ENCODE results near the gene KPTN. TPM values are rescaled to one million over a fixed set of nuclear protein-coding genes. Genes with fewer than 3 reads are reported as not detected.

Gene KPTN
- total RNA-seq, 1 experiment from 2014 or later = 19.7 TPM

DNA sequence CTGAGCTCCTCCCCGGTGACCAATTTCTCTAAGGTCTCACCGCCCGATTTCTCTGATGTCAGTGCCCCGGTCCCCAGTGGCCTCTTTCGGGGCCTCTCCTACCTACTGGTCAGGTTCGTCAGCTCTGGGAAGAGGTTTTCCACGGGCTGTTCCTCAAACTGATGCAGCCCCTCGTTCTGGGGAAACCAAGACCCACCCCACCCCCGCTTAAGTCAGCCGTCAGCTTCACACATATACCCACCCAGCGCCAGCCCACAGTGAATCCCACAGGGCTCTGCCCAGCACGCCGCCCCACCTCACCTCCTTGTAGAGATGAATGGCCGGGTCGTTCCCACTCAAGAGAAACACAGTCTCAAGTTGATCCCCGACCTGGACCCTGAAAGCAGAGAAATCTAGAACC lies 3.4 kb downstream of the KPTN start:
- Mint-ChIP-seq H3K27ac (ENCODE audit: unreplicated experiment) (no peak overlapping the region), H3K4me1 (ENCODE audit: low read depth, unreplicated experiment) (no peaks in the 10 kb centered on the region), H3K27me3 (ENCODE audit: insufficient read depth, unreplicated experiment) (no peaks in the 10 kb centered on the region), H3K9me3 (ENCODE audit: unreplicated experiment) (no peaks in the 10 kb centered on the region), H3K36me3 (ENCODE audit: insufficient read depth, unreplicated experiment) (peaks cover 21% of the 10 kb centered on the region), H3K4me3 (ENCODE audit: unreplicated experiment) (no peak overlapping the region)
- DNase-seq = no peak
- H3K4me1 ChIP-seq = no peaks in the 10 kb centered on the region
- intact Hi-C loops (cut with micrococcal nuclease; ENCODE audit: unreplicated experiment) = no loop called here
- no peak overlapping the region for H3K4me3 ChIP-seq (ENCODE audit: low read depth, low read length)
- ChIA-PET CTCF (no interaction called here), POLR2A (no interaction called here)
- TF ChIP-seq, protein P1, sequence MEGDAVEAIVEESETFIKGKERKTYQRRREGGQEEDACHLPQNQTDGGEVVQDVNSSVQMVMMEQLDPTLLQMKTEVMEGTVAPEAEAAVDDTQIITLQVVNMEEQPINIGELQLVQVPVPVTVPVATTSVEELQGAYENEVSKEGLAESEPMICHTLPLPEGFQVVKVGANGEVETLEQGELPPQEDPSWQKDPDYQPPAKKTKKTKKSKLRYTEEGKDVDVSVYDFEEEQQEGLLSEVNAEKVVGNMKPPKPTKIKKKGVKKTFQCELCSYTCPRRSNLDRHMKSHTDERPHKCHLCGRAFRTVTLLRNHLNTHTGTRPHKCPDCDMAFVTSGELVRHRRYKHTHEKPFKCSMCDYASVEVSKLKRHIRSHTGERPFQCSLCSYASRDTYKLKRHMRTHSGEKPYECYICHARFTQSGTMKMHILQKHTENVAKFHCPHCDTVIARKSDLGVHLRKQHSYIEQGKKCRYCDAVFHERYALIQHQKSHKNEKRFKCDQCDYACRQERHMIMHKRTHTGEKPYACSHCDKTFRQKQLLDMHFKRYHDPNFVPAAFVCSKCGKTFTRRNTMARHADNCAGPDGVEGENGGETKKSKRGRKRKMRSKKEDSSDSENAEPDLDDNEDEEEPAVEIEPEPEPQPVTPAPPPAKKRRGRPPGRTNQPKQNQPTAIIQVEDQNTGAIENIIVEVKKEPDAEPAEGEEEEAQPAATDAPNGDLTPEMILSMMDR (IDR thresholded peaks at IDR 0.05; ENCODE audit: insufficient read depth in 1 of 2, low read depth in 1 of 2, low read length in 1 of 2, severe bottlenecking in 1 of 2, unreplicated experiment in 1 of 2) = no peak
- no peaks in the 10 kb centered on the region for H3K36me3 ChIP-seq (ENCODE audit: control insufficient read depth, insufficient read depth, low read length)
- H3K27me3 ChIP-seq (replicated peaks; ENCODE audit: control insufficient read depth, insufficient read depth, low read length) = no peaks in the 10 kb centered on the region
- no TSS peak for BruUV-seq (replicated peaks)
- no peaks in the 10 kb centered on the region for H3K9me3 ChIP-seq

DNA sequence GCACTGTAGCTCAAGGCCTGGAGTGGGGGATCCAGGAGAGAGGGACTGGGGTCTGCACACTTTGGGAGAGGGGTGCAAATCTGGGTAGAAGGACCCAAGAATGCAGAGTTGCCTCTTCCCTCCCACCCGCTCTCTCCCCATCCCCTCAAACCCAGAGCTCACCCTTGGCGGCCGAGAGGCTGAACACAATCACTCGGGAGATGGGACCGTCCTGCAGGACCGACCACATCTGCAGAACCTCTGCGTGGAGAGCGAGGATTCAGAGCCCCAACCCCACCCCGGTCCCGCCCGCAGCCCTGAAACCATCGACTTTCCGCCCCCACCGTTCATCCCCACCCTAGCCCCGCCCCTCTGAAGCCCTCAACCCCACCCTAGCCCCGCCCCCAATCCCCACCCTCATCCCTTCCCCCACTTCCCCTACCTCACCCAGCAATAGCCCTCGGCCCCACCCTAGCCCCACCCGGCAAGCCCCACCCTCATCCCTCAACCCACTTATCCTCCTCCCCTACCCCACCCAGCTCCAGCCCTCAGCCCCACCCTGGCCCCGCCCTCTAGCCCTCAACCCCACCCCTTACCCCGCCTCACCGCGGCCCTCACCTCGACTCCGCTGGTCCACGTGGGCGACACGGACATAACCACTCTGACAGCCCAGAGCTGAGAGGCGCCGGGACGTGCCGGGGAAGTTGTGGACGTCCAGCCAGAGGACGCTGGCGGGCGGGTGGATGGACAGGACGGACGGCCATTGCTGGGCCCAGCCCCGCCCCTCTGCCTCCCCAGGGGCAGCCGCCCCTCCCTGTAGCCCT lies 4.1 kb downstream of the KPTN start:
- ChIA-PET POLR2A (no interaction called here), CTCF (no interaction called here)
- H3K4me3 Mint-ChIP-seq (ENCODE audit: unreplicated experiment) = no peak overlapping the region
- BruUV-seq (replicated peaks) = no TSS peak
- Histone ChIP-seq H3K4me1 (no peaks in the 10 kb centered on the region), H3K4me3 (ENCODE audit: low read depth, low read length) (no peak overlapping the region), H3K36me3 (ENCODE audit: control insufficient read depth, insufficient read depth, low read length) (no peaks in the 10 kb centered on the region), H3K27me3 (replicated peaks; ENCODE audit: control insufficient read depth, insufficient read depth, low read length) (no peaks in the 10 kb centered on the region), H3K9me3 (no peaks in the 10 kb centered on the region)
- no peaks in the 10 kb centered on the region for H3K9me3 Mint-ChIP-seq (ENCODE audit: unreplicated experiment)
- intact Hi-C loops (cut with micrococcal nuclease; ENCODE audit: unreplicated experiment) = no loop called here
- no peak overlapping the region for H3K27ac Mint-ChIP-seq (ENCODE audit: unreplicated experiment)
- TF ChIP-seq, protein P1 (IDR thresholded peaks at IDR 0.05; ENCODE audit: insufficient read depth in 1 of 2, low read depth in 1 of 2, low read length in 1 of 2, severe bottlenecking in 1 of 2, unreplicated experiment in 1 of 2) = no peak
- no peak for DNase-seq
- no peaks in the 10 kb centered on the region for H3K27me3 Mint-ChIP-seq (ENCODE audit: insufficient read depth, unreplicated experiment)
- H3K36me3 Mint-ChIP-seq (ENCODE audit: insufficient read depth, unreplicated experiment) = peaks cover 14% of the 10 kb centered on the region
- H3K4me1 Mint-ChIP-seq (ENCODE audit: low read depth, unreplicated experiment) = no peaks in the 10 kb centered on the region

DNA sequence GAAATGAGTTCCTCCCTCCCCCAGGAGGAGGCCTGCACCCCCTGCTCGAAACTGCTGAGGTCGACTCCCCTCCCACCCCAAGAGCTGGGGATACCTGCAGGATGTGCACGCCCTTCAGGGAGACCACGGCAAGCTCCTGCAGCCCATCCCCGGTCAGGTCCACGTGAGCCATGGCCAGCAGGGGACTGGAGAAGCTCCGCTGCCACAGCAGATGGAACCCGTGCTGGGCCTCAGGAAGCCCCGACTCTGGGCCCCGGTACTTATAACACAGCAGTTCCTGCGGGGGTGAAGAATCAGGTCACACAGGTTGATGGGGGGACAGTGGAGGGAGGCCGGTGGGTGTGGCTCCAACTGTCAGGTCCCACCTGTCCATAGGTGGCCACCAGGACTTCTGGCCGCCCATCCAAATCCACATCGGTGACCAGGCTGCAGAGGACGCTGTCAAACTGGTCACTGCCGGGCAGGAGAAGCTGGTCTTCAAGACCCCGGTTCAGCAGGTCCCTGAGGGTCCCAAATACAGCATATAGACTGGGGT lies 7.5 kb downstream of the KPTN start:
- H3K9me3 Mint-ChIP-seq (ENCODE audit: unreplicated experiment) = no peaks in the 10 kb centered on the region
- no TSS peak for BruUV-seq (replicated peaks)
- H3K27ac Mint-ChIP-seq (ENCODE audit: unreplicated experiment) = no peak overlapping the region
- Histone ChIP-seq H3K9me3 (no peaks in the 10 kb centered on the region), H3K27me3 (replicated peaks; ENCODE audit: control insufficient read depth, insufficient read depth, low read length) (no peaks in the 10 kb centered on the region), H3K4me1 (no peaks in the 10 kb centered on the region), H3K36me3 (ENCODE audit: control insufficient read depth, insufficient read depth, low read length) (no peaks in the 10 kb centered on the region), H3K4me3 (ENCODE audit: low read depth, low read length) (no peak overlapping the region)
- no peaks in the 10 kb centered on the region for H3K36me3 Mint-ChIP-seq (ENCODE audit: insufficient read depth, unreplicated experiment)
- TF ChIP-seq, protein P1 (IDR thresholded peaks at IDR 0.05; ENCODE audit: insufficient read depth in 1 of 2, low read depth in 1 of 2, low read length in 1 of 2, severe bottlenecking in 1 of 2, unreplicated experiment in 1 of 2) = no peak
- H3K4me1 Mint-ChIP-seq (ENCODE audit: low read depth, unreplicated experiment) = peaks cover under 1% of the 10 kb centered on the region
- intact Hi-C loops (cut with micrococcal nuclease; ENCODE audit: unreplicated experiment) = no loop called here
- CTCF ChIA-PET = no interaction called here
- POLR2A ChIA-PET = no interaction called here
- peaks cover 2% of the 10 kb centered on the region for H3K27me3 Mint-ChIP-seq (ENCODE audit: insufficient read depth, unreplicated experiment)
- no peak for DNase-seq
- no peak overlapping the region for H3K4me3 Mint-ChIP-seq (ENCODE audit: unreplicated experiment)
